ENCODE data around the gene CAMTA1.

DNA sequence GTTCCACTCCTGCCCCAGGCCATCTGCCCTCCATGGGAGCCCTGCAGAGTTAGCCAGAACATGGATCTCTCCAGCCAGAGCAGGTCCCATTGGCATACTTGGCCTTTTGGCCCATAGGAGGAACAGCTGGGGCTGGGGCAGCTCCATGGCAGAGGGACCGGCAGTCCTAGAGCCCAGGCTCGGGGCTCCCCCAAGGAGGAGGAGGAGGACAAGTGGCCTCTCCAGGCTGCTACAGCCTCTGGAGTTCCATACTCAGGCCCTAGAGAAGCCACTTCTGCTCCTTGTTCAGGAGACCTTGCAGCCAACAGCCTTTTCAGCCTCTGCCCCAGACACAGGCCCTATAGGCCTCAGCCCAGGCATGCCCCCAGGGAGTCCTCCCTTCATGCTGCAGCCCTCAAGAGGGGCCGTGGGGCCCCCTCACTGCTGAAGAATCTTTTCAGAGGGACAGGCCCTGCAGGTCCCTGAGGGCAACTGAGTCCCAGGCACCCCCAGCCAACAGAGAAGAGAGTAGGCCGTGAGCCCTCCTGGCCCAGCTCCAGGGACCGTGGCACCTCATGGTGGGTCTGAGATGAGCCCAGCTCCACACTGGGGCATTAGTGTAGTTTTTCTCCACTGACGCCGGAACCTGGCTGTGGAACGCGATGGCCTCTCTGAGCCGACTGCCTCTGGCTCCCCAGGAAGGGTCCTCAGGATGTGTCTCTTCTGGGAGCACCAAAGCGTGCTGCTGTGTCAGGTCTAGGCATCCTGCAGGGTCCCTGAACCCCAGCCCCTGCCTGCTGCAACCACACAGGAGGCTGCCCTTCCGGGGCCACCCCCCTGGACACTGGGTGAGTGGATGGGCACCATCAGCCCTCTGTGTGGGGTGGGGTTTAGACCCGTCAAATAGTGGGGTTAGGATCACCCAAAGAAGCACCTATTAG, 688.2 kb downstream of the CAMTA1 start:
- no peak for TF ChIP-seq SUZ12 (IDR thresholded peaks at IDR 0.05)
- no peak for TF ChIP-seq FOXM1 (IDR thresholded peaks at IDR 0.05; ENCODE audit: borderline replicate concordance)
- TF ChIP-seq BHLHE40 (IDR thresholded peaks at IDR 0.05; ENCODE audit: borderline replicate concordance) = no peak
- TF ChIP-seq CTBP1 (IDR thresholded peaks at IDR 0.05; ENCODE audit: borderline replicate concordance) = no peak
- TF ChIP-seq FOXA1 (IDR thresholded peaks at IDR 0.05) = no peak
- no peak for TF ChIP-seq NFRKB (IDR thresholded peaks at IDR 0.05)
- TF ChIP-seq TARDBP (IDR thresholded peaks at IDR 0.05) = no peak
- TF ChIP-seq LEF1 (IDR thresholded peaks at IDR 0.05; ENCODE audit: borderline replicate concordance) = no peak
